Neural cell (in vitro differentiated cells): Measurements from ENCODE around the gene HHIP. TPM values are rescaled to one million over a fixed set of nuclear protein-coding genes. Genes with fewer than 3 reads are reported as not detected.

Experiments used
- H2AFZ ChIP-seq: fragments of 200-600, 300-800 bp; sonication (generic), shearing (Covaris generic); 2 replicates; pipeline ENCODE4 v1.6.0; 2014; ENCODE audit warnings: low read depth, mild to moderate bottlenecking, antibody characterized with exemption, low read length, moderate library complexity
- H3F3A ChIP-seq: fragments of 200-600 bp; shearing (Covaris generic); 2 replicates; pipeline ENCODE4 v1.6.1; 2016; ENCODE audit warnings: mild to moderate bottlenecking, moderate library complexity, mixed read lengths, antibody characterized with exemption, low read length; ENCODE audit not compliant: insufficient read depth, poor library complexity, severe bottlenecking
- H3K27ac ChIP-seq: fragments of 200-600, 300-800 bp; sonication (generic), shearing (Covaris generic); 2 replicates; pipeline ENCODE4 v1.5.1; 2014; ENCODE audit warnings: mild to moderate bottlenecking, low read length, moderate library complexity
- H3K27me3 ChIP-seq: fragments of 300-800, 200-600 bp; sonication (generic), shearing (Covaris generic); 2 replicates; pipeline ENCODE4 v1.6.0; 2014; ENCODE audit warnings: mild to moderate bottlenecking, low read depth, low read length, moderate library complexity; ENCODE audit not compliant: insufficient read depth
- H3K36me3 ChIP-seq: fragments of 300-800, 200-600 bp; sonication (generic), shearing (Covaris generic); 2 replicates; pipeline ENCODE4 v1.5.1; 2014; ENCODE audit warnings: mild to moderate bottlenecking, antibody characterized with exemption, low read length, moderate library complexity; ENCODE audit not compliant: insufficient read depth
- H3K4me2 ChIP-seq: fragments of 300-800, 200-600 bp; sonication (generic), shearing (Covaris generic); 2 replicates; pipeline ENCODE4 v1.6.0; 2014; ENCODE audit warnings: mild to moderate bottlenecking, low read length
- H3K4me3 ChIP-seq: fragments of 300-800, 200-600 bp; sonication (generic), shearing (Covaris generic); 2 replicates; pipeline ENCODE4 v1.5.1; 2014; ENCODE audit warnings: mild to moderate bottlenecking, low read length, moderate library complexity
- H3K79me2 ChIP-seq: fragments of 200-600 bp; shearing (Covaris generic); replicated peaks from 2 replicates; pipeline ENCODE4 v1.6.0; 2014; ENCODE audit warnings: mild to moderate bottlenecking, low read length, moderate library complexity; ENCODE audit not compliant: insufficient read depth
- H3K9ac ChIP-seq: fragments of 300-800, 200-600 bp; sonication (generic), shearing (Covaris generic); 2 replicates; pipeline ENCODE4 v1.6.1; 2016; ENCODE audit warnings: mild to moderate bottlenecking, low read length, mixed read lengths
- H3K9me2 ChIP-seq: fragments of 200-600 bp; shearing (Covaris generic); 2 replicates; pipeline ENCODE4 v1.6.1; 2016; ENCODE audit warnings: mild to moderate bottlenecking, low read length, mixed read lengths; ENCODE audit not compliant: insufficient read depth
- H3K9me3 ChIP-seq: fragments of 200-600, 300-800 bp; sonication (generic), shearing (Covaris generic); 2 replicates; pipeline ENCODE4 v1.6.1; 2016; ENCODE audit warnings: mild to moderate bottlenecking, mixed run types, low read length, moderate library complexity, mixed read lengths
- H4K20me1 ChIP-seq: fragments of 200-600 bp; shearing (Covaris generic); 2 replicates; pipeline ENCODE4 v1.6.1; 2016; ENCODE audit warnings: mild to moderate bottlenecking, mixed run types; ENCODE audit not compliant: insufficient read depth
- CTCF ChIP-seq: fragments of 450-650 bp; IDR thresholded peaks from 2 replicates; pipeline ENCODE4 v1.5.1; 2014; ENCODE audit warnings: antibody characterized with exemption, mild to moderate bottlenecking, moderate library complexity; ENCODE audit not compliant: poor library complexity, severe bottlenecking
- EP300 ChIP-seq: fragments of 450-650 bp; conservative IDR thresholded peaks from 2 replicates; pipeline ENCODE4 v1.6.1; 2014; ENCODE audit warnings: antibody characterized with exemption, mild to moderate bottlenecking, moderate library complexity; ENCODE audit not compliant: poor library complexity, severe bottlenecking
- EZH2 ChIP-seq: fragments of 200-600, 300-800 bp; shearing (Covaris generic), sonication (generic); IDR thresholded peaks from 2 replicates; pipeline ENCODE4 v1.6.1; 2014; ENCODE audit warnings: antibody characterized with exemption, low read length, borderline replicate concordance, mild to moderate bottlenecking; ENCODE audit not compliant: insufficient read depth, poor library complexity, severe bottlenecking
- MXI1 ChIP-seq: fragments of 450-650 bp; conservative IDR thresholded peaks from 2 replicates; pipeline ENCODE4 v1.6.1; 2014; ENCODE audit warnings: antibody characterized with exemption, mild to moderate bottlenecking; ENCODE audit not compliant: poor library complexity, severe bottlenecking
- POLR2AphosphoS5 ChIP-seq: IDR thresholded peaks from 2 replicates; pipeline ENCODE4 v1.6.1; 2012
- RAD21 ChIP-seq: fragments of 450-650 bp; conservative IDR thresholded peaks from 2 replicates; pipeline ENCODE4 v1.6.1; 2014; ENCODE audit warnings: antibody characterized with exemption, mild to moderate bottlenecking, moderate library complexity
- SMC3 ChIP-seq: fragments of 450-650 bp; conservative IDR thresholded peaks from 2 replicates; pipeline ENCODE4 v1.6.1; 2014; ENCODE audit warnings: antibody characterized with exemption, mild to moderate bottlenecking, moderate library complexity; ENCODE audit not compliant: poor library complexity
- TAF1 ChIP-seq: IDR thresholded peaks from 2 replicates; pipeline ENCODE4 v1.6.1; 2012; ENCODE audit warnings: low read depth
- polyA plus RNA-seq: library from polyadenylated mRNA; depleted of rRNA; stranded (reverse); fragments of >200 nt; gene quantifications from 2 replicates; pipeline ENCODE4 v1.2.3, GENCODE V29; 2014
- TF ChIP-seq, protein P1 (sequence below): IDR thresholded peaks from 2 replicates; pipeline ENCODE4 v1.6.1; 2012; ENCODE audit warnings: borderline replicate concordance

The HHIP gene
- polyA plus RNA-seq, 1 donor from 2014 or later, result not detected

- no peak for TF ChIP-seq RAD21
- no peak for TF ChIP-seq EP300
- TF ChIP-seq EZH2, result no peak
- TF ChIP-seq POLR2AphosphoS5, result no peak
- no peak for TF ChIP-seq TAF1
- no peak for TF ChIP-seq MXI1
- no peak for TF ChIP-seq SMC3
- TF ChIP-seq, protein P1, sequence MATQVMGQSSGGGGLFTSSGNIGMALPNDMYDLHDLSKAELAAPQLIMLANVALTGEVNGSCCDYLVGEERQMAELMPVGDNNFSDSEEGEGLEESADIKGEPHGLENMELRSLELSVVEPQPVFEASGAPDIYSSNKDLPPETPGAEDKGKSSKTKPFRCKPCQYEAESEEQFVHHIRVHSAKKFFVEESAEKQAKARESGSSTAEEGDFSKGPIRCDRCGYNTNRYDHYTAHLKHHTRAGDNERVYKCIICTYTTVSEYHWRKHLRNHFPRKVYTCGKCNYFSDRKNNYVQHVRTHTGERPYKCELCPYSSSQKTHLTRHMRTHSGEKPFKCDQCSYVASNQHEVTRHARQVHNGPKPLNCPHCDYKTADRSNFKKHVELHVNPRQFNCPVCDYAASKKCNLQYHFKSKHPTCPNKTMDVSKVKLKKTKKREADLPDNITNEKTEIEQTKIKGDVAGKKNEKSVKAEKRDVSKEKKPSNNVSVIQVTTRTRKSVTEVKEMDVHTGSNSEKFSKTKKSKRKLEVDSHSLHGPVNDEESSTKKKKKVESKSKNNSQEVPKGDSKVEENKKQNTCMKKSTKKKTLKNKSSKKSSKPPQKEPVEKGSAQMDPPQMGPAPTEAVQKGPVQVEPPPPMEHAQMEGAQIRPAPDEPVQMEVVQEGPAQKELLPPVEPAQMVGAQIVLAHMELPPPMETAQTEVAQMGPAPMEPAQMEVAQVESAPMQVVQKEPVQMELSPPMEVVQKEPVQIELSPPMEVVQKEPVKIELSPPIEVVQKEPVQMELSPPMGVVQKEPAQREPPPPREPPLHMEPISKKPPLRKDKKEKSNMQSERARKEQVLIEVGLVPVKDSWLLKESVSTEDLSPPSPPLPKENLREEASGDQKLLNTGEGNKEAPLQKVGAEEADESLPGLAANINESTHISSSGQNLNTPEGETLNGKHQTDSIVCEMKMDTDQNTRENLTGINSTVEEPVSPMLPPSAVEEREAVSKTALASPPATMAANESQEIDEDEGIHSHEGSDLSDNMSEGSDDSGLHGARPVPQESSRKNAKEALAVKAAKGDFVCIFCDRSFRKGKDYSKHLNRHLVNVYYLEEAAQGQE, result no peak
- Histone ChIP-seq H3K9me2 (no peaks in the 10 kb centered on the region), H3K4me3 (no peak overlapping the region), H3K9ac (no peak overlapping the region), H3K27ac (no peak overlapping the region), H2AFZ (no peak overlapping the region), H4K20me1 (no peaks in the 10 kb centered on the region), H3K27me3 (no peaks in the 10 kb centered on the region), H3K79me2 (no peaks in the 10 kb centered on the region), H3K9me3 (no peaks in the 10 kb centered on the region), H3K4me2 (no peak overlapping the region), H3K36me3 (no peaks in the 10 kb centered on the region), H3F3A (no peaks in the 10 kb centered on the region)
These were observed 136.4 kb downstream of the HHIP start for GRCh38 chr4:144782345-144782744.

DNA sequence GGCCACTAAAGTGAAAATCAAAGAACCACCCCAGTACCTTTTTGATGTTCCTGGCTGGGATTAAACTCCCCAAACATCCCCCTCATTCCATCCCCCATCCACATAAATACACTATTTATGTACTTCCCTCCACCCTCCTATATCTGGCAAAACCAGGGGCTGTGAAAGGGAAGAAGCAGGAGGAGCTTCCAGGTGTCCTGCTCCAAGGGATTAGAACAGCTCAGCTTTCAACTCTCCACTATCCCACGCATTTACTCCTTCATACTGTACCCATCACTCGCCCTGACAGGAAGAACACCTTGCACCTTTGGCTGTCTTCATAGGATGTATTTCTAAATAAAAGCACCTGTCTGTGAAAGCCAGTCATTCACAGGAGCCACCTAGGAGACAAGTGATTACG is 140.0 kb downstream of the HHIP start:
- Histone ChIP-seq H3K36me3 (no peaks in the 10 kb centered on the region), H3K27ac (no peak overlapping the region), H4K20me1 (no peaks in the 10 kb centered on the region), H3K9ac (no peak overlapping the region), H3F3A (no peaks in the 10 kb centered on the region), H3K4me2 (no peak overlapping the region), H3K27me3 (no peaks in the 10 kb centered on the region), H3K9me3 (no peaks in the 10 kb centered on the region), H2AFZ (no peak overlapping the region), H3K79me2 (no peaks in the 10 kb centered on the region), H3K9me2 (no peaks in the 10 kb centered on the region), H3K4me3 (no peak overlapping the region)
- TF ChIP-seq CTCF (no peak), RAD21 (no peak), POLR2AphosphoS5 (no peak), TAF1 (no peak)
